Sigmoid colon (tissue), 4 donors: ENCODE measurements around the gene GRIP1.

Source experiments
- CTCF ChIP-seq, 4 experiments: fragments of 450-650 bp in 3 of 4; fragments of 200-600 bp in 1 of 4; IDR thresholded peaks; one replicate each; pipeline ENCODE4 v1.5.1; 2016 to 2019; ENCODE audit warnings: antibody characterized with exemption in 4 of 4, mild to moderate bottlenecking in 3 of 4, moderate library complexity in 2 of 4
- EP300 ChIP-seq, 4 donors: sonication (generic); formaldehyde crosslinking; IDR thresholded peaks; one replicate each; pipeline ENCODE4 v1.6.1; 2017; ENCODE audit warnings: antibody characterized with exemption in 4 of 4
- POLR2A ChIP-seq, 2 donors: fragments of 450-650 bp; IDR thresholded peaks; one replicate each; pipeline ENCODE4 v1.6.1; 2016; ENCODE audit warnings: antibody characterized with exemption in 2 of 2, mild to moderate bottlenecking in 2 of 2, moderate library complexity in 2 of 2

GRCh38 chr12:66717036-66717673 lies 38.3 kb upstream of the GRIP1 start:
- no peak for TF ChIP-seq CTCF (IDR thresholded peaks at IDR 0.05)
- TF ChIP-seq POLR2A (IDR thresholded peaks at IDR 0.05): no peak
- no peak for TF ChIP-seq EP300 (IDR thresholded peaks at IDR 0.05)
